HepG2 (cell line): Measurements from ENCODE around the gene DHX32. TPM values are rescaled to one million over a fixed set of nuclear protein-coding genes. Genes with fewer than 3 reads are reported as not detected.

Experiments used
- ARID2 ChIP-seq: sonication (generic); formaldehyde crosslinking; IDR thresholded peaks from 2 replicates; pipeline ENCODE4 v1.8.1; 2022; ENCODE audit warnings: mild to moderate bottlenecking, missing genetic modification reagents, borderline replicate concordance
- ARID3A ChIP-seq: IDR thresholded peaks from 2 replicates; pipeline ENCODE4 v1.6.1; 2012; ENCODE audit warnings: low read depth, low read length, improper control_type of control experiment
- ATF7-NPFF ChIP-seq: sonication (generic); formaldehyde crosslinking; IDR thresholded peaks from 2 replicates; pipeline ENCODE4 v1.8.1; 2023; ENCODE audit warnings: mild to moderate bottlenecking, low read depth, missing genetic modification reagents, moderate library complexity
- CAMTA2 ChIP-seq: sonication (generic); formaldehyde crosslinking; IDR thresholded peaks from 2 replicates; pipeline ENCODE4 v1.4.0; 2020; ENCODE audit warnings: mild to moderate bottlenecking, missing genetic modification reagents, borderline replicate concordance
- CBX1 ChIP-seq: IDR thresholded peaks from one replicate; pipeline ENCODE4 v1.6.1; 2016; ENCODE audit warnings: antibody characterized with exemption, low read depth
- JUN ChIP-seq: sonication (generic); formaldehyde crosslinking; IDR thresholded peaks from 2 replicates; pipeline ENCODE4 v1.4.0; 2020; ENCODE audit warnings: mild to moderate bottlenecking, missing genetic modification reagents
- KDM1A ChIP-seq: IDR thresholded peaks from 2 replicates; pipeline ENCODE4 v1.6.1; 2016; ENCODE audit warnings: missing compliant biosample characterization
- MNT ChIP-seq: fragments of 450-650 bp; IDR thresholded peaks from 2 replicates; pipeline ENCODE4 v1.6.1; 2016
- MTERF4 ChIP-seq: sonication (generic); formaldehyde crosslinking; IDR thresholded peaks from 2 replicates; pipeline ENCODE4 v1.8.0; 2023; ENCODE audit warnings: mild to moderate bottlenecking, missing genetic modification reagents
- MXI1 ChIP-seq: IDR thresholded peaks from 3 replicates; pipeline ENCODE4 v1.6.1; 2012; ENCODE audit warnings: low read depth, low read length, inconsistent platforms, borderline replicate concordance
- NCOA5 ChIP-seq: sonication (generic); formaldehyde crosslinking; IDR thresholded peaks from 2 replicates; pipeline ENCODE4 v1.4.0; 2020; ENCODE audit warnings: missing genetic modification reagents
- PCBP2 ChIP-seq: fragments of 200-400 bp; formaldehyde crosslinking; optimal IDR thresholded peaks from 2 replicates; pipeline ENCODE3; 2018; ENCODE audit warnings: low read length, low read depth; ENCODE audit not compliant: poor library complexity, severe bottlenecking
- POGZ ChIP-seq: sonication (generic); formaldehyde crosslinking; IDR thresholded peaks from 2 replicates; pipeline ENCODE4 v1.4.0; 2020; ENCODE audit warnings: mild to moderate bottlenecking, missing genetic modification reagents
- SCMH1 ChIP-seq: sonication (generic); formaldehyde crosslinking; IDR thresholded peaks from 2 replicates; pipeline ENCODE4 v1.9.0; 2021; ENCODE audit warnings: missing genetic modification reagents, mild to moderate bottlenecking, borderline replicate concordance
- SMARCE1 ChIP-seq: fragments of 450-650 bp; IDR thresholded peaks from 2 replicates; pipeline ENCODE4 v1.6.1; 2017; ENCODE audit warnings: borderline replicate concordance
- SYNCRIP ChIP-seq: fragments of 200-400 bp; formaldehyde crosslinking; IDR thresholded peaks from 2 replicates; pipeline ENCODE4 v1.6.1; 2018; ENCODE audit warnings: mild to moderate bottlenecking, low read depth, low read length; ENCODE audit not compliant: insufficient read depth
- ZNF264 ChIP-seq: sonication (generic); formaldehyde crosslinking; IDR thresholded peaks from 2 replicates; pipeline ENCODE4 v1.4.0; 2020; ENCODE audit warnings: missing genetic modification reagents
- ZNF607 ChIP-seq: sonication (generic); formaldehyde crosslinking; IDR thresholded peaks from 2 replicates; pipeline ENCODE4 v1.5.1; 2020; ENCODE audit warnings: missing genetic modification reagents, mild to moderate bottlenecking, borderline replicate concordance
- ZNF644 ChIP-seq: IDR thresholded peaks from 2 replicates; pipeline ENCODE4 v1.6.1; 2016; ENCODE audit warnings: low read depth
- ZNF704 ChIP-seq: sonication (generic); formaldehyde crosslinking; IDR thresholded peaks from 2 replicates; pipeline ENCODE4 v1.8.1; 2023; ENCODE audit warnings: mild to moderate bottlenecking, inconsistent platforms, moderate library complexity, missing genetic modification reagents, borderline replicate concordance
- polyA plus RNA-seq, 8 experiments: library from polyadenylated mRNA; depleted of rRNA in 3 of 8; stranded (reverse) in 7 of 8; unstranded in 1 of 8; fragments of >200 nt; fragmentation: Illumina TruSeq in 4 of 8; extraction: Trizol in 4 of 8; gene quantifications; 2 replicates each; pipeline versions ENCODE4 v1.2.1 to v1.2.3, GENCODE V29; 2011 to 2016; ENCODE audit warnings: low read depth in 4 of 8, missing spikeins in 1 of 8, mixed read lengths in 1 of 8; ENCODE audit not compliant: insufficient read depth in 1 of 8
- total RNA-seq, 5 experiments: library from RNA; depleted of rRNA; stranded (reverse); fragments of >200 nt; fragmentation: Illumina TruSeq; extraction: Trizol; gene quantifications; 2 replicates each; pipeline ENCODE4 v1.2.3, GENCODE V29; 2016; ENCODE audit warnings: low read depth in 1 of 5

DHX32 gene
- total and polyA plus RNA-seq, 2 of the 13 experiments (the other 11 are each of a cell fraction or from before 2014, with no cell fraction given) = 15.5 to 16.5 TPM

GRCh38 chr10:125792342-125793300 is 88.5 kb downstream of the DHX32 start (continued):
- TF ChIP-seq MXI1 (peak; percentile 40; the same call in 1 of the 3 replicates), CBX1 (no peak), JUN (0 out of 2 replicates have a peak, but pooled peaks have one; percentile 32), KDM1A (peak; percentile 76; the same call in 1 of the 2 replicates), ATF7-NPFF (CRISPR knock-in tag) (peak; percentile 68; the same call in 1 of the 2 replicates), ARID3A (peak; percentile 38; the same call in 1 of the 2 replicates), SYNCRIP (no peak), SCMH1 (no peak), ARID2 (CRISPR knock-in tag) (no peak), NCOA5 (CRISPR knock-in tag) (no peak), MTERF4 (CRISPR knock-in tag) (no peak; the same call in 1 of the 2 replicates), CAMTA2 (CRISPR knock-in tag) (no peak), ZNF644 (CRISPR knock-in tag) (peak; percentile 94), SMARCE1 (no peak), MNT (no peak), ZNF704 (0 out of 2 replicates have a peak, but pooled peaks have one; percentile 59), POGZ (CRISPR knock-in tag) (peak; percentile 92), ZNF607 (CRISPR knock-in tag) (no peak), PCBP2 (no peak), ZNF264 (CRISPR knock-in tag) (peak; percentile 95)
